Measurements from ENCODE around the gene SPATA12.

Gene SPATA12

GRCh38 chr3:57085211-57085610 lies 24.7 kb downstream of the SPATA12 start:
- no peak for DNase-seq

- no peak for DNase-seq
Measured at GRCh38 chr3:57086201-57086600, 25.7 kb downstream of the SPATA12 start.

- DNase-seq: no peak
Measured at GRCh38 chr3:57087361-57088092, 27.1 kb downstream of the SPATA12 start.

- DNase-seq: no peak
Measured at GRCh38 chr3:57088503-57088902, 28.0 kb downstream of the SPATA12 start.

GRCh38 chr3:57089043-57089442 lies 28.6 kb downstream of the SPATA12 start:
- no peak for DNase-seq

GRCh38 chr3:57091521-57092273 lies 31.2 kb downstream of the SPATA12 start:
- no peak for DNase-seq

- DNase-seq: no peak
Measured at GRCh38 chr3:57093489-57093888, 33.0 kb downstream of the SPATA12 start.

- no peak for DNase-seq
Measured at GRCh38 chr3:57093971-57094535, 33.6 kb downstream of the SPATA12 start.

GRCh38 chr3:57094575-57094974 lies 34.1 kb downstream of the SPATA12 start:
- DNase-seq: no peak

- no peak for DNase-seq
Measured at GRCh38 chr3:57095363-57095762, 34.9 kb downstream of the SPATA12 start.

- no peak for DNase-seq
Measured at GRCh38 chr3:57097536-57097935, 37.1 kb downstream of the SPATA12 start.

GRCh38 chr3:57098418-57099310 lies 38.2 kb downstream of the SPATA12 start:
- no peak for DNase-seq

- DNase-seq: peak; percentile 63
Measured at GRCh38 chr3:57100046-57100695, 39.7 kb downstream of the SPATA12 start.

- DNase-seq: no peak
Measured at GRCh38 chr3:57105585-57105984, 45.1 kb downstream of the SPATA12 start.

- no peak for DNase-seq
Measured at GRCh38 chr3:57108684-57109083, 48.2 kb downstream of the SPATA12 start.

GRCh38 chr3:57109437-57110199 lies 49.2 kb downstream of the SPATA12 start:
- no peak for DNase-seq

GRCh38 chr3:57110214-57110613 lies 49.8 kb downstream of the SPATA12 start:
- no peak for DNase-seq

- DNase-seq: no peak
Measured at GRCh38 chr3:57110798-57111197, 50.3 kb downstream of the SPATA12 start.

GRCh38 chr3:57112206-57112605 lies 51.7 kb downstream of the SPATA12 start:
- DNase-seq: no peak

GRCh38 chr3:57116501-57116900 lies 56.0 kb downstream of the SPATA12 start:
- no peak for DNase-seq

- no peak for DNase-seq
Measured at GRCh38 chr3:57118254-57118653, 57.8 kb downstream of the SPATA12 start.

GRCh38 chr3:57120040-57120439 lies 59.6 kb downstream of the SPATA12 start:
- no peak for DNase-seq
